H1 (cell line): ENCODE measurements around the gene ABLIM1. TPM values are rescaled to one million over a fixed set of nuclear protein-coding genes. Genes with fewer than 3 reads are reported as not detected.

Source experiments
- CTCF ChIA-PET: fragments of 300-600 bp; sonication (Branson Sonifier 250); formaldehyde crosslinking; loops from one replicate; lab custom pipeline; 2021; ENCODE audit not compliant: partially characterized antibody; lab: Charles Lee
- POLR2A ChIA-PET: fragments of 300-600 bp; sonication (Branson Sonifier 250); formaldehyde crosslinking; loops from one replicate; lab custom pipeline; 2021; ENCODE audit warnings: inconsistent platforms; ENCODE audit not compliant: partially characterized antibody; lab: Charles Lee
- DNase-seq, 2 experiments: peaks; one replicate each; pipeline versions ENCODE4 v3.0.0 to v3.0.0-alpha.2; 2010 to 2022; ENCODE audit warnings: low spot score in 2 of 2, low read depth in 1 of 2, mixed read lengths in 1 of 2
- FAIRE-seq: peaks from 2 replicates; lab custom pipeline; 2011; peaks lifted over from hg19 to GRCh38; lab: Jason Lieb, UNC
- H2AFZ ChIP-seq: 2 replicates; pipeline ENCODE4 v1.8.1; 2012; ENCODE audit warnings: low read length, inconsistent platforms
- H2AK5ac ChIP-seq: 2 replicates; pipeline ENCODE4 v1.6.1; 2013; ENCODE audit warnings: low read depth, low read length
- H2BK120ac ChIP-seq: replicated peaks from 2 replicates; pipeline ENCODE3; 2013; ENCODE audit warnings: low read depth, low read length, inconsistent platforms
- H2BK12ac ChIP-seq: 2 replicates; pipeline ENCODE4 v1.6.1; 2013; ENCODE audit warnings: low read depth, low read length
- H2BK15ac ChIP-seq: 2 replicates; pipeline ENCODE4 v1.6.1; 2013; ENCODE audit warnings: low read length
- H2BK20ac ChIP-seq: 2 replicates; pipeline ENCODE4 v1.6.1; 2013; ENCODE audit warnings: low read length
- H2BK5ac ChIP-seq: 2 replicates; pipeline ENCODE4 v1.6.1; 2013; ENCODE audit warnings: low read depth, low read length
- H3K14ac ChIP-seq: 2 replicates; pipeline ENCODE4 v1.6.1; 2013; ENCODE audit warnings: inconsistent platforms; ENCODE audit not compliant: insufficient read length
- H3K18ac ChIP-seq: 2 replicates; pipeline ENCODE4 v1.6.1; 2013; ENCODE audit warnings: low read length; ENCODE audit errors: extremely low read depth
- H3K23ac ChIP-seq: 2 replicates; pipeline ENCODE4 v1.6.1; 2013; ENCODE audit warnings: inconsistent platforms; ENCODE audit not compliant: insufficient read length
- H3K23me2 ChIP-seq: 2 replicates; pipeline ENCODE4 v1.6.1; 2013; ENCODE audit warnings: low read depth, low read length
- H3K27ac ChIP-seq: 2 replicates; pipeline ENCODE4 v1.6.1; 2011; ENCODE audit warnings: low read depth, low read length, inconsistent platforms
- H3K27me3 ChIP-seq, 4 experiments: replicated peaks in 1 of 4; 1 replicate in 1 of 4; 2 replicates in 3 of 4; pipeline versions ENCODE4 v1.6.1 to v1.8.1; 2011 to 2013; ENCODE audit warnings: low read length in 3 of 4, mild to moderate bottlenecking in 3 of 4, inconsistent platforms in 2 of 4, mixed read lengths in 2 of 4, moderate library complexity in 1 of 4; ENCODE audit not compliant: control insufficient read depth in 3 of 4, insufficient read depth in 3 of 4; ENCODE audit errors: extremely low read depth in 1 of 4
- H3K36me3 ChIP-seq, 4 experiments: 2 replicates each; pipeline versions ENCODE4 v1.6.1 to v1.8.1; 2011 to 2013; ENCODE audit warnings: mild to moderate bottlenecking in 4 of 4, low read length in 3 of 4, moderate library complexity in 2 of 4, control low read depth in 1 of 4, inconsistent platforms in 1 of 4; ENCODE audit not compliant: insufficient read depth in 4 of 4, control insufficient read depth in 2 of 4
- H3K4ac ChIP-seq: replicated peaks from 2 replicates; pipeline ENCODE3; 2013; ENCODE audit warnings: low read length, low read depth, mixed read lengths, inconsistent platforms; ENCODE audit not compliant: insufficient read length
- H3K4me1 ChIP-seq, 4 experiments: replicated peaks in 1 of 4; 1 replicate in 1 of 4; 2 replicates in 3 of 4; pipeline versions ENCODE4 v1.6.1 to v1.8.1; 2011 to 2013; ENCODE audit warnings: low read length in 3 of 4, inconsistent platforms in 2 of 4, mixed read lengths in 1 of 4; ENCODE audit not compliant: insufficient read depth in 4 of 4, control insufficient read depth in 3 of 4
- H3K4me2 ChIP-seq, 2 experiments: 2 replicates each; pipeline versions ENCODE4 v1.6.1 to v1.8.1; 2011 to 2013; ENCODE audit warnings: low read depth in 2 of 2, low read length in 2 of 2, control low read depth in 1 of 2, inconsistent platforms in 1 of 2, mild to moderate bottlenecking in 1 of 2; ENCODE audit not compliant: insufficient read depth in 1 of 2
- H3K4me3 ChIP-seq, 4 experiments: fragments of 200-600, 300-600 bp in 1 of 4; sonication (generic), shearing (Covaris generic), sonication (Bioruptor Twin) in 1 of 4; 2 replicates each; pipeline versions ENCODE4 v1.5.1 to v1.8.1; 2011 to 2016; ENCODE audit warnings: low read length in 4 of 4, low read depth in 3 of 4, control low read depth in 2 of 4, inconsistent platforms in 2 of 4, mild to moderate bottlenecking in 2 of 4, mixed read lengths in 1 of 4, moderate library complexity in 1 of 4; ENCODE audit not compliant: insufficient read depth in 2 of 4; ENCODE audit errors: extremely low read depth in 1 of 4
- H3K56ac ChIP-seq: replicated peaks from 2 replicates; pipeline ENCODE3; 2013; ENCODE audit warnings: low read depth, mild to moderate bottlenecking, mixed read lengths, low read length, inconsistent platforms; ENCODE audit not compliant: insufficient read length
- H3K79me1 ChIP-seq: 2 replicates; pipeline ENCODE4 v1.6.1; 2013; ENCODE audit warnings: low read depth, low read length, control low read depth
- H3K79me2 ChIP-seq, 2 experiments: 2 replicates each; pipeline versions ENCODE4 v1.6.1 to v1.8.1; 2012 to 2013; ENCODE audit warnings: low read length in 2 of 2, mild to moderate bottlenecking in 2 of 2, inconsistent platforms in 1 of 2; ENCODE audit not compliant: insufficient read depth in 2 of 2, control insufficient read depth in 1 of 2
- H3K9ac ChIP-seq, 4 experiments: replicated peaks in 1 of 4; 1 replicate in 1 of 4; 2 replicates in 3 of 4; pipeline versions ENCODE4 v1.6.1 to v1.8.1; 2011 to 2013; ENCODE audit warnings: low read depth in 3 of 4, low read length in 3 of 4, control low read depth in 2 of 4, mild to moderate bottlenecking in 2 of 4, moderate library complexity in 2 of 4, inconsistent platforms in 1 of 4; ENCODE audit errors: extremely low read depth in 1 of 4
- H3K9me3 ChIP-seq, 2 experiments: 2 replicates each; pipeline versions ENCODE4 v1.6.1 to v1.8.1; 2012 to 2013; ENCODE audit warnings: mild to moderate bottlenecking in 2 of 2, moderate library complexity in 2 of 2, control low read depth in 1 of 2, inconsistent platforms in 1 of 2, low read depth in 1 of 2, low read length in 1 of 2, mixed read lengths in 1 of 2; ENCODE audit not compliant: insufficient read depth in 2 of 2
- H4K20me1 ChIP-seq, 2 experiments: replicated peaks in 1 of 2; 2 replicates each; pipeline versions ENCODE3 to v1.8.1; 2011 to 2013; ENCODE audit warnings: inconsistent platforms in 2 of 2, low read length in 2 of 2, mild to moderate bottlenecking in 1 of 2; ENCODE audit not compliant: insufficient read depth in 2 of 2, control insufficient read depth in 1 of 2
- H4K5ac ChIP-seq: 2 replicates; pipeline ENCODE4 v1.6.1; 2013; ENCODE audit warnings: low read length, low read depth, mixed read lengths, inconsistent platforms; ENCODE audit not compliant: insufficient read length
- H4K8ac ChIP-seq: 2 replicates; pipeline ENCODE4 v1.8.0; 2013; ENCODE audit warnings: mild to moderate bottlenecking, moderate library complexity, low read length, inconsistent platforms; ENCODE audit not compliant: insufficient read depth; ENCODE audit errors: extremely low read depth
- H4K91ac ChIP-seq: replicated peaks from 2 replicates; pipeline ENCODE3; 2013; ENCODE audit warnings: low read length, mixed read lengths, inconsistent platforms; ENCODE audit not compliant: insufficient read length
- BRCA1 ChIP-seq: IDR thresholded peaks from 2 replicates; pipeline ENCODE4 v1.6.1; 2012; ENCODE audit warnings: low read depth, low read length, improper control_type of control experiment
- CBX8 ChIP-seq: fragments of 300-800, 300-1000 bp; sonication (generic); IDR thresholded peaks from 2 replicates; pipeline ENCODE4 v1.7.1; 2016; ENCODE audit warnings: low read depth, low read length, borderline replicate concordance
- CHD1 ChIP-seq: IDR thresholded peaks from 2 replicates; pipeline ENCODE4 v1.6.1; 2012; ENCODE audit warnings: low read depth, low read length, improper control_type of control experiment
- CTCF ChIP-seq, 3 experiments: IDR thresholded peaks; 1 replicate in 2 of 3; 2 replicates in 1 of 3; pipeline versions ENCODE4 v1.5.1 to v1.6.1; 2011; ENCODE audit warnings: low read length in 3 of 3, mild to moderate bottlenecking in 3 of 3, inconsistent platforms in 2 of 3, low read depth in 1 of 3, moderate library complexity in 1 of 3; ENCODE audit not compliant: insufficient read depth in 1 of 3; ENCODE audit errors: control extremely low read depth in 1 of 3
- NANOG ChIP-seq: IDR thresholded peaks from 2 replicates; pipeline ENCODE4 v1.6.1; 2011; ENCODE audit warnings: low read length, low read depth, mild to moderate bottlenecking, inconsistent platforms; ENCODE audit not compliant: insufficient read depth, poor library complexity, severe bottlenecking
- PHF8 ChIP-seq: fragments of 200-600 bp; sonication (generic); conservative IDR thresholded peaks from 2 replicates; pipeline ENCODE4 v1.7.1; 2012; ENCODE audit warnings: low read depth, mild to moderate bottlenecking, inconsistent platforms, low read length, moderate library complexity
- POU5F1 ChIP-seq: IDR thresholded peaks from 2 replicates; pipeline ENCODE4 v1.6.1; 2011; ENCODE audit warnings: low read depth, mild to moderate bottlenecking, low read length, moderate library complexity
- YY1 ChIP-seq: IDR thresholded peaks from 2 replicates; pipeline ENCODE4 v1.6.1; 2011; ENCODE audit warnings: low read depth, mild to moderate bottlenecking, low read length
- WGBS, 2 experiments: shearing (Covaris generic) in 1 of 2; methylation state at CpG; one replicate each; pipeline versions ENCODE4 v1.1.6 to v1.1.7; 2013 to 2015; ENCODE audit warnings: low lambda C conversion rate in 2 of 2, mixed read lengths in 2 of 2, inconsistent platforms in 1 of 2, low coverage in 1 of 2, missing lambda C conversion rate in 1 of 2; ENCODE audit not compliant: insufficient replicate concordance in 2 of 2, insufficient coverage in 1 of 2, insufficient read length in 1 of 2; ENCODE audit errors: extremely low coverage in 1 of 2, missing lambda C conversion rate in 1 of 2; 5-methylcytosine and 5-hydroxymethylcytosine counted together
- polyA plus RNA-seq, 7 experiments: library from polyadenylated mRNA; depleted of rRNA in 3 of 7; stranded (reverse) in 5 of 7; unstranded in 2 of 7; fragments of >200 nt in 5 of 7; fragments of 200-250 nt in 2 of 7; gene quantifications; 1 replicate in 5 of 7; 2 replicates in 1 of 7; 4 replicates in 1 of 7; pipeline versions ENCODE4 v1.2.1 to v1.2.3, GENCODE V29; 2011 to 2013; ENCODE audit warnings: missing spikeins in 2 of 7, mixed read lengths in 2 of 7
- total RNA-seq: library from RNA; stranded (reverse); fragmentation: NEBNext Ultra II Directional; extraction: Animal tissue kit (Norgen Biotek cat#: 25700); gene quantifications from 2 replicates; pipeline ENCODE4 v1.2.1, GENCODE V29; 2021

The ABLIM1 gene
- total and polyA plus RNA-seq, 2 of the 8 experiments (the other 6 are each of a cell fraction or from before 2014, with no cell fraction given): 51.2 to 51.7 TPM

GRCh38 chr10:114678820-114679219, 20.7 kb upstream of the ABLIM1 start:
- Histone ChIP-seq H3K27ac (no peak overlapping the region), H4K20me1 (no peaks in the 10 kb centered on the region)
- CTCF ChIA-PET: interaction anchor here (0.6 to 1.6 kb wide), 2 partner anchors 25 to 196 kb away, joined by 3 read pairs; no protein-coding TSS in a partner anchor
- TF ChIP-seq CTCF (IDR thresholded peaks at IDR 0.05; ENCODE audit: control extremely low read depth in 1 of 3, insufficient read depth in 1 of 3, low read depth in 1 of 3, low read length in 3 of 3) (no peak), BRCA1 (no peak), POU5F1 (no peak), YY1 (no peak), CBX8 (no peak), NANOG (no peak), PHF8 (no peak), CHD1 (no peak)

More at GRCh38 chr10:114678820-114679219, 20.7 kb upstream of the ABLIM1 start:
- Histone ChIP-seq H3K79me1 (no peaks in the 10 kb centered on the region), H2BK15ac (no peak overlapping the region), H3K18ac (no peak overlapping the region), H3K23me2 (no peaks in the 10 kb centered on the region), H2AFZ (no peak overlapping the region), H4K8ac (no peak overlapping the region), H2BK12ac (no peak overlapping the region), H2BK5ac (no peak overlapping the region), H3K36me3 (no peaks in the 10 kb centered on the region), H3K4me3 (no peak overlapping the region), H2AK5ac (no peak overlapping the region), H3K4ac (no peak overlapping the region), H3K14ac (no peak overlapping the region), H4K91ac (no peak overlapping the region), H3K23ac (no peak overlapping the region), H2BK20ac (no peak overlapping the region), H3K56ac (no peak overlapping the region), H3K9ac (no peak overlapping the region), H4K5ac (no peak overlapping the region), H3K4me2 (no peak overlapping the region), H3K4me1 (no peaks in the 10 kb centered on the region), H3K79me2 (no peaks in the 10 kb centered on the region), H3K9me3 (no peaks in the 10 kb centered on the region), H3K27me3 (no peaks in the 10 kb centered on the region), H2BK120ac (no peak overlapping the region)
- FAIRE-seq (no peak), DNase-seq (no peak)
- WGBS, 2 experiments: 78% methylated on average over 2 of the region's 2 CpGs; no CpG with 5 or more reads in 1 of the 2 experiments
- POLR2A ChIA-PET: interaction anchor here (1.4 kb wide), 1 partner anchor 8 kb away, joined by 3 read pairs; no protein-coding TSS in a partner anchor
